HepG2 (cell line): Measurements from ENCODE around the gene RNASE13. TPM values are rescaled to one million over a fixed set of nuclear protein-coding genes. Genes with fewer than 3 reads are reported as not detected.

ENCODE experiments used
- ARNT ChIP-seq: fragments of 450-650 bp; IDR thresholded peaks from 2 replicates; pipeline ENCODE4 v1.6.1; 2017
- CBX2 ChIP-seq, 2 experiments: fragments of 200-600 bp in 1 of 2; sonication (generic); formaldehyde crosslinking in 1 of 2; IDR thresholded peaks; 2 replicates each; pipeline versions ENCODE4 v1.7.0 to v1.8.1; 2018 to 2022; ENCODE audit warnings: low read depth in 2 of 2, low read length in 1 of 2, mild to moderate bottlenecking in 1 of 2, missing genetic modification reagents in 1 of 2
- FOXA1 ChIP-seq, 2 experiments: fragments of 450-650 bp in 1 of 2; sonication (generic) in 1 of 2; formaldehyde crosslinking in 1 of 2; IDR thresholded peaks; 2 replicates each; pipeline versions ENCODE4 v1.4.0 to v1.6.1; 2016 to 2020; ENCODE audit warnings: missing genetic modification reagents in 1 of 2
- FOXJ3 ChIP-seq: sonication (generic); formaldehyde crosslinking; IDR thresholded peaks from 2 replicates; pipeline ENCODE4 v1.4.0; 2020; ENCODE audit warnings: missing genetic modification reagents, mild to moderate bottlenecking, borderline replicate concordance
- FUBP1 ChIP-seq: sonication (generic); formaldehyde crosslinking; IDR thresholded peaks from 2 replicates; pipeline ENCODE4 v1.5.1; 2020; ENCODE audit warnings: missing genetic modification reagents, mild to moderate bottlenecking, borderline replicate concordance
- GFI1 ChIP-seq: sonication (generic); formaldehyde crosslinking; IDR thresholded peaks from 2 replicates; pipeline ENCODE4 v1.5.0; 2020; ENCODE audit warnings: missing genetic modification reagents, mild to moderate bottlenecking, borderline replicate concordance
- GLI4 ChIP-seq: sonication (generic); formaldehyde crosslinking; IDR thresholded peaks from 2 replicates; pipeline ENCODE4 v1.5.1; 2020; ENCODE audit warnings: missing genetic modification reagents, mild to moderate bottlenecking, moderate library complexity, borderline replicate concordance
- NBN ChIP-seq: fragments of 450-650 bp; conservative IDR thresholded peaks from 2 replicates; pipeline ENCODE4 v1.6.1; 2017
- NR2F1 ChIP-seq, 2 experiments: fragments of 450-650 bp in 1 of 2; formaldehyde crosslinking in 1 of 2; IDR thresholded peaks; 2 replicates each; pipeline versions ENCODE4 v1.5.0 to v1.6.1; 2016 to 2020; ENCODE audit warnings: mild to moderate bottlenecking in 1 of 2, missing compliant biosample characterization in 1 of 2, missing genetic modification reagents in 1 of 2, moderate library complexity in 1 of 2
- RAD21 ChIP-seq: fragments of 450-650 bp; formaldehyde crosslinking; IDR thresholded peaks from 2 replicates; pipeline ENCODE4 v1.5.0; 2020; ENCODE audit warnings: mild to moderate bottlenecking
- TCF7L2 ChIP-seq: IDR thresholded peaks from 2 replicates; pipeline ENCODE4 v1.6.1; 2011; ENCODE audit warnings: mild to moderate bottlenecking, low read depth, low read length, moderate library complexity
- ZFAT ChIP-seq: sonication (generic); formaldehyde crosslinking; conservative IDR thresholded peaks from 2 replicates; pipeline ENCODE4 v1.8.1; 2023; ENCODE audit warnings: missing genetic modification reagents, inconsistent platforms
- ZFP62 ChIP-seq: sonication (generic); formaldehyde crosslinking; IDR thresholded peaks from 2 replicates; pipeline ENCODE4 v1.4.0; 2020; ENCODE audit warnings: missing genetic modification reagents
- ZNF335 ChIP-seq: sonication (generic); formaldehyde crosslinking; IDR thresholded peaks from 2 replicates; pipeline ENCODE4 v1.4.0; 2020; ENCODE audit warnings: missing genetic modification reagents
- ZNF7 ChIP-seq: IDR thresholded peaks from 2 replicates; pipeline ENCODE4 v1.6.1; 2016; ENCODE audit warnings: missing biosample characterization, missing genetic modification reagents
- ZNF891 ChIP-seq: sonication (generic); formaldehyde crosslinking; IDR thresholded peaks from 2 replicates; pipeline ENCODE4 v1.5.0; 2020; ENCODE audit warnings: mild to moderate bottlenecking, missing genetic modification reagents
- polyA plus RNA-seq, 8 experiments: library from polyadenylated mRNA; depleted of rRNA in 3 of 8; stranded (reverse) in 7 of 8; unstranded in 1 of 8; fragments of >200 nt; fragmentation: Illumina TruSeq in 4 of 8; extraction: Trizol in 4 of 8; gene quantifications; 2 replicates each; pipeline versions ENCODE4 v1.2.1 to v1.2.3, GENCODE V29; 2011 to 2016; ENCODE audit warnings: low read depth in 4 of 8, missing spikeins in 1 of 8, mixed read lengths in 1 of 8; ENCODE audit not compliant: insufficient read depth in 1 of 8
- total RNA-seq, 5 experiments: library from RNA; depleted of rRNA; stranded (reverse); fragments of >200 nt; fragmentation: Illumina TruSeq; extraction: Trizol; gene quantifications; 2 replicates each; pipeline ENCODE4 v1.2.3, GENCODE V29; 2016; ENCODE audit warnings: low read depth in 1 of 5
- TF ChIP-seq, protein P1 (sequence below): sonication (generic); formaldehyde crosslinking; IDR thresholded peaks from 2 replicates; pipeline ENCODE4 v1.5.1; 2020; ENCODE audit warnings: missing genetic modification reagents, mild to moderate bottlenecking, borderline replicate concordance
- TF ChIP-seq, protein P2 (sequence below): sonication (generic); formaldehyde crosslinking; IDR thresholded peaks from 2 replicates; pipeline ENCODE4 v1.8.0; 2022; ENCODE audit warnings: mild to moderate bottlenecking, missing genetic modification reagents
- TF ChIP-seq, protein P3 (sequence below): sonication (generic); formaldehyde crosslinking; conservative IDR thresholded peaks from 2 replicates; pipeline ENCODE4 v1.4.0; 2020; ENCODE audit warnings: missing genetic modification reagents
- TF ChIP-seq, protein P4 (sequence below): sonication (generic); formaldehyde crosslinking; IDR thresholded peaks from 2 replicates; pipeline ENCODE4 v1.4.0; 2020; ENCODE audit warnings: missing genetic modification reagents

The RNASE13 gene
- total and polyA plus RNA-seq, 2 of the 13 experiments (the other 11 are each of a cell fraction or from before 2014, with no cell fraction given): 1.0 TPM; not detected in 1

DNA sequence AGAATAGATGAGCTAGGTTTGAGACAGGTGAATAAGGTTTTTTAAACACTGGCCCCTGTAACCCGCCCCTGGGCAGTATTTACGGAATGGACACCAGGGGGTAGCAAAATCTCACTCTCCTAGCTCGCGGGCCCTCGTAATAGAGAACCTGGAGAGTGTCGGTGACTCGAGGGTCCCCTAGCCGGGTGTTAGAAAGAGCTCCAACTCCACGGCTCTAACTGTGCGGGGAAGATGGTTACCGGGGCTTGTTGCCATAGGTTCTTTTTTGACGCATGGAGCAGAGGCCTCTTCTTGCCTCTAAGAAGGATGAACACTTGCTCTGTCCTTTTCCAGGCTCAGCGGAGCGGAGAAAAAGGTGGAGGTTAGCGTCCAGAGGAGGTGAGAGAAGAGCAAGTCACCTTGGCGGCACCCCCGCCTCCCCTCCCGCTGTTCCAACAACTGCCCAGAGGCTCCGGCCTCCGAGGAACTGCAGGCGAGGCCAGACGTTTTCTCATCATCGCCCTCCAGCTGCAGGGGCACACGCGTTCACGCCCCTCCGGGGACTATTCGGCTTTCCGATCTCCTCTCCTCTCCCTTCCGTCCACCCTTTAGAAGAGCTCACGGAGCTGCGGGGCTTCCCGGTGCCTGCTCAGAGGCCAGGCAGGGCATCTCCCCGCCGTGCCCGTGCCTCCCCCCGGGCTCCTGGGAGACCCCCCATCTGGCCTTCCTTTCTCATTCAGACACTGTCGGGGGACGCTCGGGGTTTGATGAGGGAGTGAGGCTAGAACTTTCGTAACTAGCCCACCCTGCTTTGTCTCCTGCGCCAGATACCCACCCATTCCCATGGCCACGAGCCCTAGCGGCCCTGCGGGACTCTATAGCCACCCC is 34.1 kb upstream of the RNASE13 start (continued):
- TF ChIP-seq CBX2 (IDR thresholded peaks at IDR 0.05; ENCODE audit: low read depth, low read length) (no peak), CBX2 (CRISPR knock-in tag; IDR thresholded peaks at IDR 0.05; ENCODE audit: low read depth) (no peak), ZFP62 (no peak), NBN (no peak), FUBP1 (CRISPR knock-in tag) (0 out of 2 replicates have a peak, but pooled peaks have one; percentile 68), FOXJ3 (CRISPR knock-in tag) (no peak), TCF7L2 (no peak), GLI4 (no peak), ZNF891 (CRISPR knock-in tag) (no peak), ZNF335 (CRISPR knock-in tag) (no peak), ZNF7 (CRISPR knock-in tag) (no peak), NR2F1 (CRISPR knock-in tag; IDR thresholded peaks at IDR 0.05) (no peak), ZFAT (CRISPR knock-in tag) (no peak), ARNT (no peak), GFI1 (no peak), FOXA1 (IDR thresholded peaks at IDR 0.05) (no peak), FOXA1 (CRISPR knock-in tag; IDR thresholded peaks at IDR 0.05) (no peak), RAD21 (CRISPR knock-in tag) (peak; percentile 87)
- TF ChIP-seq, protein P1, sequence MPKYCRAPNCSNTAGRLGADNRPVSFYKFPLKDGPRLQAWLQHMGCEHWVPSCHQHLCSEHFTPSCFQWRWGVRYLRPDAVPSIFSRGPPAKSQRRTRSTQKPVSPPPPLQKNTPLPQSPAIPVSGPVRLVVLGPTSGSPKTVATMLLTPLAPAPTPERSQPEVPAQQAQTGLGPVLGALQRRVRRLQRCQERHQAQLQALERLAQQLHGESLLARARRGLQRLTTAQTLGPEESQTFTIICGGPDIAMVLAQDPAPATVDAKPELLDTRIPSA (CRISPR knock-in tag): no peak
- TF ChIP-seq, protein P2, sequence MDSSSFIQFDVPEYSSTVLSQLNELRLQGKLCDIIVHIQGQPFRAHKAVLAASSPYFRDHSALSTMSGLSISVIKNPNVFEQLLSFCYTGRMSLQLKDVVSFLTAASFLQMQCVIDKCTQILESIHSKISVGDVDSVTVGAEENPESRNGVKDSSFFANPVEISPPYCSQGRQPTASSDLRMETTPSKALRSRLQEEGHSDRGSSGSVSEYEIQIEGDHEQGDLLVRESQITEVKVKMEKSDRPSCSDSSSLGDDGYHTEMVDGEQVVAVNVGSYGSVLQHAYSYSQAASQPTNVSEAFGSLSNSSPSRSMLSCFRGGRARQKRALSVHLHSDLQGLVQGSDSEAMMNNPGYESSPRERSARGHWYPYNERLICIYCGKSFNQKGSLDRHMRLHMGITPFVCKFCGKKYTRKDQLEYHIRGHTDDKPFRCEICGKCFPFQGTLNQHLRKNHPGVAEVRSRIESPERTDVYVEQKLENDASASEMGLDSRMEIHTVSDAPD (CRISPR knock-in tag): no peak
- TF ChIP-seq, protein P3, sequence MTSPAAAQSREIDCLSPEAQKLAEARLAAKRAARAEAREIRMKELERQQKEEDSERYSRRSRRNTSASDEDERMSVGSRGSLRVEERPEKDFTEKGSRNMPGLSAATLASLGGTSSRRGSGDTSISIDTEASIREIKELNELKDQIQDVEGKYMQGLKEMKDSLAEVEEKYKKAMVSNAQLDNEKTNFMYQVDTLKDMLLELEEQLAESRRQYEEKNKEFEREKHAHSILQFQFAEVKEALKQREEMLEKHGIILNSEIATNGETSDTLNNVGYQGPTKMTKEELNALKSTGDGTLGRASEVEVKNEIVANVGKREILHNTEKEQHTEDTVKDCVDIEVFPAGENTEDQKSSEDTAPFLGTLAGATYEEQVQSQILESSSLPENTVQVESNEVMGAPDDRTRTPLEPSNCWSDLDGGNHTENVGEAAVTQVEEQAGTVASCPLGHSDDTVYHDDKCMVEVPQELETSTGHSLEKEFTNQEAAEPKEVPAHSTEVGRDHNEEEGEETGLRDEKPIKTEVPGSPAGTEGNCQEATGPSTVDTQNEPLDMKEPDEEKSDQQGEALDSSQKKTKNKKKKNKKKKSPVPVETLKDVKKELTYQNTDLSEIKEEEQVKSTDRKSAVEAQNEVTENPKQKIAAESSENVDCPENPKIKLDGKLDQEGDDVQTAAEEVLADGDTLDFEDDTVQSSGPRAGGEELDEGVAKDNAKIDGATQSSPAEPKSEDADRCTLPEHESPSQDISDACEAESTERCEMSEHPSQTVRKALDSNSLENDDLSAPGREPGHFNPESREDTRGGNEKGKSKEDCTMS (CRISPR knock-in tag): no peak
- TF ChIP-seq, protein P4, sequence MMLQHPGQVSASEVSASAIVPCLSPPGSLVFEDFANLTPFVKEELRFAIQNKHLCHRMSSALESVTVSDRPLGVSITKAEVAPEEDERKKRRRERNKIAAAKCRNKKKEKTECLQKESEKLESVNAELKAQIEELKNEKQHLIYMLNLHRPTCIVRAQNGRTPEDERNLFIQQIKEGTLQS (CRISPR knock-in tag): 0 out of 2 replicates have a peak, but pooled peaks have one; percentile 5
